H1 (cell line): ENCODE results near the gene PRKCD. TPM values are rescaled to one million over a fixed set of nuclear protein-coding genes. Genes with fewer than 3 reads are reported as not detected.

Source experiments
- CTCF ChIA-PET: fragments of 300-600 bp; sonication (Branson Sonifier 250); formaldehyde crosslinking; loops from one replicate; lab custom pipeline; 2021; ENCODE audit not compliant: partially characterized antibody; lab: Charles Lee
- POLR2A ChIA-PET: fragments of 300-600 bp; sonication (Branson Sonifier 250); formaldehyde crosslinking; loops from one replicate; lab custom pipeline; 2021; ENCODE audit warnings: inconsistent platforms; ENCODE audit not compliant: partially characterized antibody; lab: Charles Lee
- DNase-seq, 2 experiments: peaks; one replicate each; pipeline versions ENCODE4 v3.0.0 to v3.0.0-alpha.2; 2010 to 2022; ENCODE audit warnings: low spot score in 2 of 2, low read depth in 1 of 2, mixed read lengths in 1 of 2
- FAIRE-seq: peaks from 2 replicates; lab custom pipeline; 2011; peaks lifted over from hg19 to GRCh38; lab: Jason Lieb, UNC
- H2AFZ ChIP-seq: 2 replicates; pipeline ENCODE4 v1.8.1; 2012; ENCODE audit warnings: low read length, inconsistent platforms
- H2AK5ac ChIP-seq: 2 replicates; pipeline ENCODE4 v1.6.1; 2013; ENCODE audit warnings: low read depth, low read length
- H2BK120ac ChIP-seq: replicated peaks from 2 replicates; pipeline ENCODE3; 2013; ENCODE audit warnings: low read depth, low read length, inconsistent platforms
- H2BK12ac ChIP-seq: 2 replicates; pipeline ENCODE4 v1.6.1; 2013; ENCODE audit warnings: low read depth, low read length
- H2BK15ac ChIP-seq: 2 replicates; pipeline ENCODE4 v1.6.1; 2013; ENCODE audit warnings: low read length
- H2BK20ac ChIP-seq: 2 replicates; pipeline ENCODE4 v1.6.1; 2013; ENCODE audit warnings: low read length
- H2BK5ac ChIP-seq: 2 replicates; pipeline ENCODE4 v1.6.1; 2013; ENCODE audit warnings: low read depth, low read length
- H3K14ac ChIP-seq: 2 replicates; pipeline ENCODE4 v1.6.1; 2013; ENCODE audit warnings: inconsistent platforms; ENCODE audit not compliant: insufficient read length
- H3K18ac ChIP-seq: 2 replicates; pipeline ENCODE4 v1.6.1; 2013; ENCODE audit warnings: low read length; ENCODE audit errors: extremely low read depth
- H3K23ac ChIP-seq: 2 replicates; pipeline ENCODE4 v1.6.1; 2013; ENCODE audit warnings: inconsistent platforms; ENCODE audit not compliant: insufficient read length
- H3K23me2 ChIP-seq: 2 replicates; pipeline ENCODE4 v1.6.1; 2013; ENCODE audit warnings: low read depth, low read length
- H3K27ac ChIP-seq: 2 replicates; pipeline ENCODE4 v1.6.1; 2011; ENCODE audit warnings: low read depth, low read length, inconsistent platforms
- H3K27me3 ChIP-seq, 4 experiments: replicated peaks in 1 of 4; 1 replicate in 1 of 4; 2 replicates in 3 of 4; pipeline versions ENCODE4 v1.6.1 to v1.8.1; 2011 to 2013; ENCODE audit warnings: low read length in 3 of 4, mild to moderate bottlenecking in 3 of 4, inconsistent platforms in 2 of 4, mixed read lengths in 2 of 4, moderate library complexity in 1 of 4; ENCODE audit not compliant: control insufficient read depth in 3 of 4, insufficient read depth in 3 of 4; ENCODE audit errors: extremely low read depth in 1 of 4
- H3K36me3 ChIP-seq, 4 experiments: 2 replicates each; pipeline versions ENCODE4 v1.6.1 to v1.8.1; 2011 to 2013; ENCODE audit warnings: mild to moderate bottlenecking in 4 of 4, low read length in 3 of 4, moderate library complexity in 2 of 4, control low read depth in 1 of 4, inconsistent platforms in 1 of 4; ENCODE audit not compliant: insufficient read depth in 4 of 4, control insufficient read depth in 2 of 4
- H3K4ac ChIP-seq: replicated peaks from 2 replicates; pipeline ENCODE3; 2013; ENCODE audit warnings: low read length, low read depth, mixed read lengths, inconsistent platforms; ENCODE audit not compliant: insufficient read length
- H3K4me1 ChIP-seq, 4 experiments: replicated peaks in 1 of 4; 1 replicate in 1 of 4; 2 replicates in 3 of 4; pipeline versions ENCODE4 v1.6.1 to v1.8.1; 2011 to 2013; ENCODE audit warnings: low read length in 3 of 4, inconsistent platforms in 2 of 4, mixed read lengths in 1 of 4; ENCODE audit not compliant: insufficient read depth in 4 of 4, control insufficient read depth in 3 of 4
- H3K4me2 ChIP-seq, 2 experiments: 2 replicates each; pipeline versions ENCODE4 v1.6.1 to v1.8.1; 2011 to 2013; ENCODE audit warnings: low read depth in 2 of 2, low read length in 2 of 2, control low read depth in 1 of 2, inconsistent platforms in 1 of 2, mild to moderate bottlenecking in 1 of 2; ENCODE audit not compliant: insufficient read depth in 1 of 2
- H3K4me3 ChIP-seq, 4 experiments: fragments of 200-600, 300-600 bp in 1 of 4; sonication (generic), shearing (Covaris generic), sonication (Bioruptor Twin) in 1 of 4; 2 replicates each; pipeline versions ENCODE4 v1.5.1 to v1.8.1; 2011 to 2016; ENCODE audit warnings: low read length in 4 of 4, low read depth in 3 of 4, control low read depth in 2 of 4, inconsistent platforms in 2 of 4, mild to moderate bottlenecking in 2 of 4, mixed read lengths in 1 of 4, moderate library complexity in 1 of 4; ENCODE audit not compliant: insufficient read depth in 2 of 4; ENCODE audit errors: extremely low read depth in 1 of 4
- H3K56ac ChIP-seq: replicated peaks from 2 replicates; pipeline ENCODE3; 2013; ENCODE audit warnings: low read depth, mild to moderate bottlenecking, mixed read lengths, low read length, inconsistent platforms; ENCODE audit not compliant: insufficient read length
- H3K79me1 ChIP-seq: 2 replicates; pipeline ENCODE4 v1.6.1; 2013; ENCODE audit warnings: low read depth, low read length, control low read depth
- H3K79me2 ChIP-seq, 2 experiments: 2 replicates each; pipeline versions ENCODE4 v1.6.1 to v1.8.1; 2012 to 2013; ENCODE audit warnings: low read length in 2 of 2, mild to moderate bottlenecking in 2 of 2, inconsistent platforms in 1 of 2; ENCODE audit not compliant: insufficient read depth in 2 of 2, control insufficient read depth in 1 of 2
- H3K9ac ChIP-seq, 4 experiments: replicated peaks in 1 of 4; 1 replicate in 1 of 4; 2 replicates in 3 of 4; pipeline versions ENCODE4 v1.6.1 to v1.8.1; 2011 to 2013; ENCODE audit warnings: low read depth in 3 of 4, low read length in 3 of 4, control low read depth in 2 of 4, mild to moderate bottlenecking in 2 of 4, moderate library complexity in 2 of 4, inconsistent platforms in 1 of 4; ENCODE audit errors: extremely low read depth in 1 of 4
- H3K9me3 ChIP-seq, 2 experiments: 2 replicates each; pipeline versions ENCODE4 v1.6.1 to v1.8.1; 2012 to 2013; ENCODE audit warnings: mild to moderate bottlenecking in 2 of 2, moderate library complexity in 2 of 2, control low read depth in 1 of 2, inconsistent platforms in 1 of 2, low read depth in 1 of 2, low read length in 1 of 2, mixed read lengths in 1 of 2; ENCODE audit not compliant: insufficient read depth in 2 of 2
- H4K20me1 ChIP-seq, 2 experiments: replicated peaks in 1 of 2; 2 replicates each; pipeline versions ENCODE3 to v1.8.1; 2011 to 2013; ENCODE audit warnings: inconsistent platforms in 2 of 2, low read length in 2 of 2, mild to moderate bottlenecking in 1 of 2; ENCODE audit not compliant: insufficient read depth in 2 of 2, control insufficient read depth in 1 of 2
- H4K5ac ChIP-seq: 2 replicates; pipeline ENCODE4 v1.6.1; 2013; ENCODE audit warnings: low read length, low read depth, mixed read lengths, inconsistent platforms; ENCODE audit not compliant: insufficient read length
- H4K8ac ChIP-seq: 2 replicates; pipeline ENCODE4 v1.8.0; 2013; ENCODE audit warnings: mild to moderate bottlenecking, moderate library complexity, low read length, inconsistent platforms; ENCODE audit not compliant: insufficient read depth; ENCODE audit errors: extremely low read depth
- H4K91ac ChIP-seq: replicated peaks from 2 replicates; pipeline ENCODE3; 2013; ENCODE audit warnings: low read length, mixed read lengths, inconsistent platforms; ENCODE audit not compliant: insufficient read length
- ASH2L ChIP-seq: fragments of 200-600, 300-600 bp; sonication (generic); IDR thresholded peaks from one replicate; pipeline ENCODE4 v1.7.1; 2017; ENCODE audit warnings: low read length
- SAP30 ChIP-seq: fragments of 300-600 bp; sonication (generic); IDR thresholded peaks from 2 replicates; pipeline ENCODE4 v1.7.1; 2012; ENCODE audit warnings: low read length, moderate library complexity, mild to moderate bottlenecking, inconsistent platforms; ENCODE audit not compliant: insufficient read depth, insufficient replicate concordance
- SP2 ChIP-seq: IDR thresholded peaks from 2 replicates; pipeline ENCODE4 v1.6.1; 2012; ENCODE audit warnings: mild to moderate bottlenecking, low read length, inconsistent platforms
- SRF ChIP-seq: IDR thresholded peaks from 2 replicates; pipeline ENCODE4 v1.6.1; 2011; ENCODE audit warnings: mild to moderate bottlenecking, low read depth, low read length, moderate library complexity
- TAF7 ChIP-seq: optimal IDR thresholded peaks from 2 replicates; pipeline ENCODE3; 2011; ENCODE audit warnings: low read depth, mild to moderate bottlenecking, inconsistent platforms, low read length, moderate library complexity, borderline replicate concordance
- WGBS, 2 experiments: shearing (Covaris generic) in 1 of 2; methylation state at CpG; one replicate each; pipeline versions ENCODE4 v1.1.6 to v1.1.7; 2013 to 2015; ENCODE audit warnings: low lambda C conversion rate in 2 of 2, mixed read lengths in 2 of 2, inconsistent platforms in 1 of 2, low coverage in 1 of 2, missing lambda C conversion rate in 1 of 2; ENCODE audit not compliant: insufficient replicate concordance in 2 of 2, insufficient coverage in 1 of 2, insufficient read length in 1 of 2; ENCODE audit errors: extremely low coverage in 1 of 2, missing lambda C conversion rate in 1 of 2; 5-methylcytosine and 5-hydroxymethylcytosine counted together
- polyA plus RNA-seq, 7 experiments: library from polyadenylated mRNA; depleted of rRNA in 3 of 7; stranded (reverse) in 5 of 7; unstranded in 2 of 7; fragments of >200 nt in 5 of 7; fragments of 200-250 nt in 2 of 7; gene quantifications; 1 replicate in 5 of 7; 2 replicates in 1 of 7; 4 replicates in 1 of 7; pipeline versions ENCODE4 v1.2.1 to v1.2.3, GENCODE V29; 2011 to 2013; ENCODE audit warnings: missing spikeins in 2 of 7, mixed read lengths in 2 of 7
- total RNA-seq: library from RNA; stranded (reverse); fragmentation: NEBNext Ultra II Directional; extraction: Animal tissue kit (Norgen Biotek cat#: 25700); gene quantifications from 2 replicates; pipeline ENCODE4 v1.2.1, GENCODE V29; 2021

The PRKCD gene
- total and polyA plus RNA-seq, 2 of the 8 experiments (the other 6 are each of a cell fraction or from before 2014, with no cell fraction given): 22.6 to 23.9 TPM

DNA sequence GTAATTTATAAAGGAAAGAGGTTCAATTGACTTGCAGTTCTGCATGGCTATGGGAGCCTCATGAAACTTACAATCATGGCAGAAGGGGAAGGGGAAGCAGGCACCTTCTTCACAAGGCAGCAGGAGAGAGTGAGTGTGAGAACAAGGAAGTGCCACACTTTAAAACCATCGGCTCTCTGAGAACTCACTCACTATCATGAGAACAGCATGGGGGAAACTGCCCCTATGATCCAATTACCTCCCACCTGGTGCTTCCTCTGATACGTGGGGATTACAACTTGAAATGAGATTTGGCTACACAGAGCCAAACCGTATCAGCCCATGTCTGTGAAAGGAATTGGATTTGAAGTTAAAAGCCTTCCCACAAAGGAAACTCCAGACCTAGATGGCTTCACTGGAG, 55.7 kb downstream of the PRKCD start:
- no peaks in the 10 kb centered on the region; a peak in 1 of 7 replicates for H3K4me1 ChIP-seq
- H3K4ac ChIP-seq: no peak overlapping the region
- H3K4me2 ChIP-seq: no peak overlapping the region
- H3K14ac ChIP-seq: no peak overlapping the region
- H3K23me2 ChIP-seq: no peaks in the 10 kb centered on the region
- H3K9me3 ChIP-seq: no peaks in the 10 kb centered on the region
- H2BK120ac ChIP-seq: no peak overlapping the region
- TF ChIP-seq SRF: no peak
- no peak for TF ChIP-seq TAF7
- TF ChIP-seq SAP30: no peak
- TF ChIP-seq SP2: no peak
- TF ChIP-seq ASH2L: no peak
- no peak overlapping the region for H3K27ac ChIP-seq
- no peak overlapping the region for H3K18ac ChIP-seq
- no peak overlapping the region for H2BK20ac ChIP-seq
- H3K36me3 ChIP-seq: no peaks in the 10 kb centered on the region
- no peak overlapping the region for H4K5ac ChIP-seq
- H3K56ac ChIP-seq: no peak overlapping the region
- H3K9ac ChIP-seq: no peak overlapping the region
- no peak overlapping the region for H3K23ac ChIP-seq
- no peak overlapping the region for H4K8ac ChIP-seq
- no peak overlapping the region for H2AFZ ChIP-seq
- 65% methylated on average over 3 of the region's 3 CpGs; no CpG with 5 or more reads in 1 of the 2 experiments for WGBS, 2 experiments
- H3K79me1 ChIP-seq: no peaks in the 10 kb centered on the region
- no peak overlapping the region for H2BK15ac ChIP-seq
- POLR2A ChIA-PET: interaction anchor here (1.0 to 1.1 kb wide), 2 partner anchors 47 to 85 kb away, joined by 3 to 4 read pairs; no protein-coding TSS in a partner anchor
- H3K27me3 ChIP-seq: no peaks in the 10 kb centered on the region
- H2BK5ac ChIP-seq: no peak overlapping the region
- no peak for FAIRE-seq
- no peak overlapping the region for H3K4me3 ChIP-seq
- DNase-seq: no peak
- no peak overlapping the region for H2BK12ac ChIP-seq
- no peak overlapping the region for H4K91ac ChIP-seq
- CTCF ChIA-PET: interaction anchor here (0.6 to 1.5 kb wide), 3 partner anchors 14 to 102 kb away, joined by 3 to 7 read pairs (median 5); no protein-coding TSS in a partner anchor
- no peaks in the 10 kb centered on the region for H3K79me2 ChIP-seq
- no peaks in the 10 kb centered on the region for H4K20me1 ChIP-seq
- H2AK5ac ChIP-seq: no peak overlapping the region
